Measurements from ENCODE around the gene PSMD10. TPM values are rescaled to one million over a fixed set of nuclear protein-coding genes. Genes with fewer than 3 reads are reported as not detected.

PSMD10 gene
- total and polyA plus RNA-seq, 2 of the 8 experiments (the other 6 are each of a cell fraction or from before 2014, with no cell fraction given): 49.9 to 79.9 TPM

- TF ChIP-seq MAX (IDR thresholded peaks at IDR 0.05): no peak
Observed at GRCh38 chrX:108064001-108064400, 27.3 kb downstream of the PSMD10 start (continued).
